Ovary (tissue), 9 donors: ENCODE measurements around the gene ADGRG3. TPM values are rescaled to one million over a fixed set of nuclear protein-coding genes. Genes with fewer than 3 reads are reported as not detected.
A peak's percentile ranks its signal among the peaks of the same experiment; 100 is the strongest.

Experiments used
- DNase-seq, 5 donors: peaks; one replicate each; pipeline ENCODE4 v3.0.0-alpha.2; 2019 to 2020
- H3K27ac ChIP-seq, 2 donors: fragments of 200-600 bp; one replicate each; pipeline versions ENCODE4 v1.5.1 to v1.8.0; 2019 to 2022
- H3K27me3 ChIP-seq: fragments of 200-600 bp; one replicate; pipeline ENCODE4 v1.8.0; 2022
- H3K36me3 ChIP-seq: fragments of 200-600 bp; sonication (generic); one replicate; pipeline ENCODE4 v1.5.1; 2019
- H3K4me1 ChIP-seq: one replicate; pipeline ENCODE4 v1.8.1; 2013; ENCODE audit warnings: mild to moderate bottlenecking, moderate library complexity; ENCODE audit not compliant: insufficient read depth
- H3K4me3 ChIP-seq: fragments of 200-600 bp; sonication (generic); one replicate; pipeline ENCODE4 v1.5.1; 2017
- H3K9me3 ChIP-seq, 2 donors: fragments of 200-600 bp in 1 of 2; sonication (generic) in 1 of 2; one replicate each; pipeline versions ENCODE4 v1.5.1 to v1.8.1; 2013 to 2019; ENCODE audit warnings: mild to moderate bottlenecking in 1 of 2, moderate library complexity in 1 of 2
- CTCF ChIP-seq, 3 donors: fragments of 450-650 bp in 2 of 3; fragments of 200-600 bp in 1 of 3; IDR thresholded peaks; one replicate each; pipeline versions ENCODE4 v1.5.1 to v1.8.0; 2016 to 2022; ENCODE audit warnings: antibody characterized with exemption in 3 of 3, mild to moderate bottlenecking in 1 of 3
- EP300 ChIP-seq: sonication (generic); formaldehyde crosslinking; IDR thresholded peaks from one replicate; pipeline ENCODE4 v1.6.1; 2017; ENCODE audit warnings: antibody characterized with exemption
- POLR2A ChIP-seq: fragments of 450-650 bp; IDR thresholded peaks from one replicate; pipeline ENCODE4 v1.6.1; 2017; ENCODE audit warnings: antibody characterized with exemption, mild to moderate bottlenecking, moderate library complexity
- WGBS, 3 donors: extraction: QIAGEN DNeasy Blood & Tissue Kit in 1 of 3; methylation state at CpG; one replicate each; pipeline versions ENCODE4 v1.1.5 to v1.1.7; 2013 to 2017; 5-methylcytosine and 5-hydroxymethylcytosine counted together
- intact Hi-C, 4 donors: fragments of 100-400 bp; cut with DNase I; formaldehyde crosslinking; loops; one replicate each; pipeline versions ENCODE4 v1.11.0 to v1.15.1; 2022 to 2023
- polyA plus RNA-seq, 2 donors: library from polyadenylated mRNA; stranded (reverse); fragments of 200-250 nt in 1 of 2; fragments of 350-450 nt in 1 of 2; fragmentation: Illumina TruSeq in 1 of 2; extraction: RNeasy Lipid Tissue Mini Kit (QIAGEN cat#74804) in 1 of 2; gene quantifications; one replicate each; pipeline ENCODE4 v1.2.3, GENCODE V29; 2013 to 2014
- total RNA-seq, 7 donors: library from RNA; depleted of rRNA in 2 of 7; stranded (reverse); fragments of >200 nt in 2 of 7; fragmentation: NEBNext Ultra II Directional in 3 of 7; extraction: Animal tissue kit (Norgen Biotek cat#: 25700) in 3 of 7; gene quantifications; one replicate each; pipeline versions ENCODE4 v1.1.0 to v1.2.4, GENCODE V29; 2016 to 2023
- donor health status: DM: no; HTN: no; CAD: no; lungs with moderate emphysema.
- donor health status: DM: no; HTN: no; CAD: no.
- donor health status: Bipolar disorder and iron deficiency.
- donor health status: DM: yes; HTN: yes; CAD: no.
- donor health status: DM: no; HTN: no; CAD: no.
- donor health status: DM: yes; HTN: yes; CAD: no.

The ADGRG3 gene
- total and polyA plus RNA-seq, 9 donors: 0.40 to 1.7 (median 0.92) TPM

- WGBS, 3 donors: 88 to 92% (median 90%) methylated on average over 11 of the region's 11 CpGs
- no peaks in the 10 kb centered on the region for H3K9me3 ChIP-seq
- no peak for TF ChIP-seq POLR2A
- TF ChIP-seq CTCF (IDR thresholded peaks at IDR 0.05): no peak
- TF ChIP-seq EP300: no peak
- no peaks in the 10 kb centered on the region for H3K27me3 ChIP-seq
- H3K4me1 ChIP-seq: no peaks in the 10 kb centered on the region
- H3K27ac ChIP-seq: no peak overlapping the region
- H3K4me3 ChIP-seq: no peak overlapping the region
- intact Hi-C loops: no loop called here
- DNase-seq: no peak
- H3K36me3 ChIP-seq: no peaks in the 10 kb centered on the region
Measured at GRCh38 chr16:57644383-57645014, 23.6 kb upstream of the ADGRG3 start.

- Histone ChIP-seq H3K27me3 (no peaks in the 10 kb centered on the region), H3K9me3 (no peaks in the 10 kb centered on the region), H3K4me1 (no peaks in the 10 kb centered on the region), H3K27ac (no peak overlapping the region), H3K36me3 (no peaks in the 10 kb centered on the region), H3K4me3 (no peak overlapping the region)
- DNase-seq: no peak
- TF ChIP-seq CTCF (IDR thresholded peaks at IDR 0.05) (no peak), EP300 (no peak), POLR2A (no peak)
- intact Hi-C loops: no loop called here
- 26 to 47% (median 29%) methylated on average over 8 to 10 of the region's 10 CpGs for WGBS, 3 donors
Measured at GRCh38 chr16:57645169-57645568, 22.9 kb upstream of the ADGRG3 start.

- TF ChIP-seq EP300: no peak
- no peak for TF ChIP-seq POLR2A
- no peak for TF ChIP-seq CTCF (IDR thresholded peaks at IDR 0.05)
- WGBS, 3 donors: 27 to 36% (median 35%) methylated on average over 24 of the region's 24 CpGs
- Histone ChIP-seq H3K27me3 (no peaks in the 10 kb centered on the region), H3K27ac (no peak overlapping the region), H3K9me3 (no peaks in the 10 kb centered on the region), H3K36me3 (no peaks in the 10 kb centered on the region), H3K4me1 (no peaks in the 10 kb centered on the region), H3K4me3 (no peak overlapping the region)
- DNase-seq: peak in 1 of 5 donors; percentile 41
- intact Hi-C loops: no loop called here
Measured at GRCh38 chr16:57645691-57646387, 22.3 kb upstream of the ADGRG3 start.

- H3K27ac ChIP-seq: no peak overlapping the region
- no peaks in the 10 kb centered on the region for H3K4me1 ChIP-seq
- DNase-seq: no peak
- intact Hi-C loops: no loop called here
- H3K36me3 ChIP-seq: no peaks in the 10 kb centered on the region
- no peak for TF ChIP-seq POLR2A
- TF ChIP-seq EP300: no peak
- TF ChIP-seq CTCF (IDR thresholded peaks at IDR 0.05): no peak
- no peaks in the 10 kb centered on the region for H3K9me3 ChIP-seq
- no peaks in the 10 kb centered on the region for H3K27me3 ChIP-seq
- 64 to 83% (median 66%) methylated on average over 12 to 14 of the region's 14 CpGs for WGBS, 3 donors
- no peak overlapping the region for H3K4me3 ChIP-seq
Measured at GRCh38 chr16:57646388-57647039, 21.6 kb upstream of the ADGRG3 start.
